Karpas-422 (cell line): Measurements from ENCODE around the gene SWI5. TPM values are rescaled to one million over a fixed set of nuclear protein-coding genes. Genes with fewer than 3 reads are reported as not detected.

Source experiments
- DNase-seq: peaks from one replicate; pipeline ENCODE4 v3.0.0-alpha.2; 2015
- H2AFZ ChIP-seq: fragments of 200-600 bp; sonication (generic); 2 replicates; pipeline ENCODE4 v1.6.1; 2014; ENCODE audit warnings: antibody characterized with exemption, low read length, mixed read lengths
- H3K27ac ChIP-seq: fragments of 200-600 bp; sonication (generic); 2 replicates; pipeline ENCODE4 v1.5.1; 2014; ENCODE audit warnings: mild to moderate bottlenecking, low read length, moderate library complexity
- H3K27me3 ChIP-seq: fragments of 200-600 bp; sonication (generic); 2 replicates; pipeline ENCODE4 v1.6.1; 2014; ENCODE audit warnings: low read length, mixed read lengths
- H3K36me3 ChIP-seq: fragments of 200-600 bp; sonication (generic); 2 replicates; pipeline ENCODE4 v1.6.1; 2014; ENCODE audit warnings: low read length, mixed read lengths; ENCODE audit not compliant: insufficient read depth
- H3K4me1 ChIP-seq: fragments of 200-600 bp; sonication (generic); 2 replicates; pipeline ENCODE4 v1.6.1; 2014; ENCODE audit warnings: mild to moderate bottlenecking, low read length, mixed read lengths
- H3K4me2 ChIP-seq: fragments of 200-600 bp; sonication (generic); 2 replicates; pipeline ENCODE4 v1.6.1; 2014; ENCODE audit warnings: low read length, low read depth, mild to moderate bottlenecking; ENCODE audit not compliant: poor library complexity, severe bottlenecking
- H3K4me3 ChIP-seq: fragments of 200-600 bp; sonication (generic); 2 replicates; pipeline ENCODE4 v1.5.1; 2014; ENCODE audit warnings: mild to moderate bottlenecking, antibody characterized with exemption, low read length, mixed read lengths
- H3K79me2 ChIP-seq: fragments of 200-600 bp; sonication (generic); 2 replicates; pipeline ENCODE4 v1.6.1; 2014; ENCODE audit warnings: mild to moderate bottlenecking, low read length, mixed read lengths
- H3K9ac ChIP-seq: fragments of 200-600 bp; sonication (generic); 2 replicates; pipeline ENCODE4 v1.6.0; 2014; ENCODE audit warnings: low read length
- H3K9me2 ChIP-seq: fragments of 200-600 bp; sonication (generic), shearing (Covaris generic); replicated peaks from 2 replicates; pipeline ENCODE4 v1.6.0; 2014; ENCODE audit warnings: mild to moderate bottlenecking, low read length, moderate library complexity; ENCODE audit not compliant: insufficient read depth
- H3K9me3 ChIP-seq: fragments of 300-700, 200-600 bp; sonication (generic); 2 replicates; pipeline ENCODE4 v1.6.1; 2014; ENCODE audit warnings: low read length, mixed read lengths
- H4K20me1 ChIP-seq: fragments of 200-600 bp; sonication (generic); 2 replicates; pipeline ENCODE4 v1.6.1; 2014; ENCODE audit warnings: mild to moderate bottlenecking, antibody characterized with exemption, low read length, low read depth; ENCODE audit not compliant: insufficient read depth
- total RNA-seq: library from RNA; depleted of rRNA; stranded (reverse); fragments of >200 nt; shearing (Covaris generic); gene quantifications from 2 replicates; pipeline ENCODE4 v1.2.3, GENCODE V29; 2014; ENCODE audit warnings: low replicate concordance

Gene SWI5
- total RNA-seq, 1 experiment from 2014 or later = 37.6 TPM

DNA sequence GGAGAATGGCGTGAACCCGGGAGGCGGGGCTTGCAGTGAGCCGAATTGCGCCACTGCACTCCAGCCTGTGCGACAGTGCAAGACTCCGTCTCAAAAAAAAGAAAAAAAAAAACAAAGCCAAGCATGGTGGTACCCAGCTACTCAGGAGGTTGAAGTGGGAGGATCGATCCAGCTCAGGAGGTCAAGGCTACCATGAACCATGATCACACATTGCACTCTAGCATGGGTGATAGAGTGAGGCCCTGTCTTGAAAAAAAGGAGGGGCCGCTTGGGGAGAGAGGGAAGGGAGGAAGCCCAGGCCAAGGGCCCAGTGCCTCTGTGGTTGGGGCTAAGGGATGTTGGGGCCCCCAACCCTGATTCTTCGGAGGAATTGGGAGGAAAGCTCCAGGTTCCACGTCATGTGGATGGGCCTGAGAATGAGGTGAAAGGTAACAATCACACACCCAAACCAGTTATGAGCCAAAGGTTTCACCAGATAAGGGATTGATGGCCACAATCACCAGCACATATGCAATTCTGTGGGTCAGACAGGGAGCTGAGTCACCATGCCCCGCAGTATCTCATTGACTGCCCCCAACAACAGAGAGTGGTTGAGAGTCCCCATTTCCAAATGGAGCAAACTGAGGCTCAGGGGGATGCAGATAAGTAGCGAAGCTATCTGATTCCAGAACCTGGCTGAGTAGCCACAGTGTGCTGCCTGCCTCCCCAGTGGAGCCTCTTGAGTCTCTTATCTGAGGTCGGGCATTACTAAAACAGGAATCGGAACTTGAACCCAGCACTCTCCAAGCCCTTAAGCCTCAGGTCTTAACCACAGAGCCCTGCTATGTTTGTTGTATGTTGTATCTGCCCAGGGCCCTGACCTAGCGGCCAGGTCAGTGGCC lies 20.5 kb downstream of the SWI5 start:
- Histone ChIP-seq H3K4me1 (peaks cover 5% of the 10 kb centered on the region), H3K27me3 (no peaks in the 10 kb centered on the region), H3K4me2 (no peak overlapping the region), H3K79me2 (no peaks in the 10 kb centered on the region), H3K9me2 (no peaks in the 10 kb centered on the region), H3K9ac (no peak overlapping the region), H3K4me3 (no peak overlapping the region), H3K27ac (no peak overlapping the region), H4K20me1 (no peaks in the 10 kb centered on the region), H3K36me3 (no peaks in the 10 kb centered on the region), H3K9me3 (no peaks in the 10 kb centered on the region), H2AFZ (no peak overlapping the region)
- DNase-seq = no peak

- peaks cover 5% of the 10 kb centered on the region for H3K4me1 ChIP-seq
- DNase-seq = no peak
- no peaks in the 10 kb centered on the region for H3K36me3 ChIP-seq
- H3K9me2 ChIP-seq = no peaks in the 10 kb centered on the region
- no peaks in the 10 kb centered on the region for H3K27me3 ChIP-seq
- no peak overlapping the region for H3K9ac ChIP-seq
- no peaks in the 10 kb centered on the region for H3K79me2 ChIP-seq
- H2AFZ ChIP-seq = no peak overlapping the region
- H4K20me1 ChIP-seq = no peaks in the 10 kb centered on the region
- H3K27ac ChIP-seq = no peak overlapping the region
- no peaks in the 10 kb centered on the region for H3K9me3 ChIP-seq
- no peak overlapping the region for H3K4me2 ChIP-seq
- H3K4me3 ChIP-seq = no peak overlapping the region
Observed at GRCh38 chr9:128297221-128297773, 21.2 kb downstream of the SWI5 start.

- Histone ChIP-seq H3K4me1 (no peaks in the 10 kb centered on the region), H3K4me3 (no peak overlapping the region), H3K9me2 (no peaks in the 10 kb centered on the region), H3K4me2 (no peak overlapping the region), H3K27ac (no peak overlapping the region), H4K20me1 (no peaks in the 10 kb centered on the region), H2AFZ (no peak overlapping the region), H3K9me3 (no peaks in the 10 kb centered on the region), H3K36me3 (no peaks in the 10 kb centered on the region), H3K79me2 (no peaks in the 10 kb centered on the region), H3K9ac (no peak overlapping the region), H3K27me3 (no peaks in the 10 kb centered on the region)
- no peak for DNase-seq
Observed at GRCh38 chr9:128298535-128299482, 22.7 kb downstream of the SWI5 start.

- no peak overlapping the region for H2AFZ ChIP-seq
- H3K27me3 ChIP-seq = no peaks in the 10 kb centered on the region
- H3K36me3 ChIP-seq = peaks cover 5% of the 10 kb centered on the region; the same call in 1 of the 2 replicates
- H4K20me1 ChIP-seq = no peaks in the 10 kb centered on the region
- H3K9me3 ChIP-seq = no peaks in the 10 kb centered on the region
- no peak for DNase-seq
- no peaks in the 10 kb centered on the region for H3K79me2 ChIP-seq
- no peak overlapping the region for H3K4me2 ChIP-seq
- H3K4me1 ChIP-seq = no peaks in the 10 kb centered on the region
- no peak overlapping the region for H3K9ac ChIP-seq
- H3K9me2 ChIP-seq = no peaks in the 10 kb centered on the region
- H3K27ac ChIP-seq = no peak overlapping the region
- no peak overlapping the region for H3K4me3 ChIP-seq
Observed at GRCh38 chr9:128304136-128304970, 28.3 kb downstream of the SWI5 start.

GRCh38 chr9:128304971-128305288 lies 28.9 kb downstream of the SWI5 start:
- Histone ChIP-seq H3K4me3 (no peak overlapping the region), H3K36me3 (peaks cover 11% of the 10 kb centered on the region; the same call in 1 of the 2 replicates), H3K27me3 (no peaks in the 10 kb centered on the region), H3K9me2 (no peaks in the 10 kb centered on the region), H3K79me2 (no peaks in the 10 kb centered on the region), H4K20me1 (no peaks in the 10 kb centered on the region), H3K9me3 (no peaks in the 10 kb centered on the region), H2AFZ (no peak overlapping the region), H3K4me2 (no peak overlapping the region), H3K27ac (no peak overlapping the region), H3K4me1 (no peaks in the 10 kb centered on the region), H3K9ac (no peak overlapping the region)
- no peak for DNase-seq

DNA sequence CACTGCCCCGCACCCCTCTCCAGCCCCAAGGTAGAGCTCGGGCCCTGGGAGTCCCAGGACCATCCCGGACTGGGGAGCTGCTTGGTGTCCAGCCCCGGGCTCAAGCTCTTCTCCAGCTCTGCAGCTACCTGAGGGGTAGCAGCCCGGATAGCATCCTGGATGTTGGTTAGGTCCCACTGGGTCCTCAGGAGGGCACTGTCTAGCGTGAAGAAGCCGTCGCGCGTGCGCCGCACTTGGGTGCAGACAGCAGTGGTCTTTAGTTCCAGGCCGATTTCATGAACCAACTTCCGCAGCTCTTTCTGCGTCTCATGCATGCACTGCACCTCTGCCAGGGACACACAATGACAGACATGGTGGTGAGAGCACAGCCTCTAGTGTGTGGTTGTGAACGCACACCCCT lies 33.5 kb downstream of the SWI5 start:
- no peak overlapping the region for H2AFZ ChIP-seq
- no peak for DNase-seq
- no peaks in the 10 kb centered on the region for H3K9me3 ChIP-seq
- no peaks in the 10 kb centered on the region for H3K27me3 ChIP-seq
- H4K20me1 ChIP-seq = no peaks in the 10 kb centered on the region
- H3K27ac ChIP-seq = no peak overlapping the region
- H3K9me2 ChIP-seq = no peaks in the 10 kb centered on the region
- peaks cover 12% of the 10 kb centered on the region; the same call in 1 of the 2 replicates for H3K36me3 ChIP-seq
- no peak overlapping the region for H3K4me2 ChIP-seq
- no peak overlapping the region for H3K9ac ChIP-seq
- no peak overlapping the region for H3K4me3 ChIP-seq
- no peaks in the 10 kb centered on the region for H3K4me1 ChIP-seq
- H3K79me2 ChIP-seq = no peaks in the 10 kb centered on the region

GRCh38 chr9:128310461-128310860 lies 34.4 kb downstream of the SWI5 start:
- Histone ChIP-seq H3K36me3 (peaks cover 17% of the 10 kb centered on the region; the same call in 1 of the 2 replicates), H3K27me3 (no peaks in the 10 kb centered on the region), H3K9me3 (no peaks in the 10 kb centered on the region)

More at GRCh38 chr9:128310461-128310860, 34.4 kb downstream of the SWI5 start:
- Histone ChIP-seq H2AFZ (no peak overlapping the region), H4K20me1 (no peaks in the 10 kb centered on the region), H3K4me1 (no peaks in the 10 kb centered on the region), H3K79me2 (no peaks in the 10 kb centered on the region), H3K4me3 (no peak overlapping the region), H3K4me2 (no peak overlapping the region), H3K9me2 (no peaks in the 10 kb centered on the region), H3K27ac (no peak overlapping the region), H3K9ac (no peak overlapping the region)
- no peak for DNase-seq
